NCI-H1694 treated with DMSO at 0.1 percent for 48 hours (cell line): Measurements from ENCODE around the gene CD276.
"Not testable (repeated sequence)": the region's sequence is repeated elsewhere in the genome, so short reads cannot be mapped to it uniquely, and the experiment has no call there.

ENCODE experiments used
- DNase-seq: peaks from one replicate; lab custom pipeline; 2025; lab: John Stamatoyannopoulos, UW

The CD276 gene

DNA sequence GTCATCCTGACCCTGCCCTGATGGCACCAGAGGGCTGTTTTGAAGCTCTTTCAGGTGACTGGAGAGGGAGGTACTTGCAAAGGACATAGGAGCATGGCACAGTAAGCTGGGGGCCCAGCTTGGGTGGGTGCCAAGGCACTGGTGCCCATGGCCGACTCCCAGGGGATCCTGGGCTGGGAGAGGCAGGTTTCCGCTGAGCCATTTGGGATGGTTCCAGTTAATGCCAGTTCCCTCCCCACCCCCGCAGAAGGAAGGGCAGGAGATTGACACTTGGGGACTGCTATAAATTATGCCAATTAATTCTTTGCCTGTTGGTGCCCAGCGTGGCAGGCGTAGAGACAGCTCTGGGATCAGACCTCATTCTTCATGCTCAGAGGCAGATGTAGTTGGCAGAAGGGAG, 26.1 kb downstream of the CD276 start:
- peak; percentile 1 for DNase-seq

DNA sequence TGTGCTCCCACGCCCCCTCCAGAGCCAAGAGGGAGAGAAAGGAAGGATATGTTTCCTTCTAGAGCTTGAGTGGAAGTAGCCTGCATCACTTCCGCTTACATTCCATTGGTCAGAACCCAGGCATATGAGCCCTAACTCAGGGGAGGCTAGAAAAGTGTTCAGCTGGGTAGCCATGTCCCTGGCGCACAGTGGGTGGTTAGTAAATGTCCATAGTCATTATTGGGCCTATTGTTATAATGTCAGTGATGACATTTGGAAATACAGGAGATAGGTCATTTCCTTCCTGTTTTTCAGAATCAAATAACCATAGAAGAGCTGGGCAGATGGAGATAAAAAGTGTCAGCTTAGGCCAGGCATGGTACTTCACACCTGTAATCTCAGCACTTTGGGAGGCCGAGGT, 27.3 kb downstream of the CD276 start:
- no peak for DNase-seq

DNA sequence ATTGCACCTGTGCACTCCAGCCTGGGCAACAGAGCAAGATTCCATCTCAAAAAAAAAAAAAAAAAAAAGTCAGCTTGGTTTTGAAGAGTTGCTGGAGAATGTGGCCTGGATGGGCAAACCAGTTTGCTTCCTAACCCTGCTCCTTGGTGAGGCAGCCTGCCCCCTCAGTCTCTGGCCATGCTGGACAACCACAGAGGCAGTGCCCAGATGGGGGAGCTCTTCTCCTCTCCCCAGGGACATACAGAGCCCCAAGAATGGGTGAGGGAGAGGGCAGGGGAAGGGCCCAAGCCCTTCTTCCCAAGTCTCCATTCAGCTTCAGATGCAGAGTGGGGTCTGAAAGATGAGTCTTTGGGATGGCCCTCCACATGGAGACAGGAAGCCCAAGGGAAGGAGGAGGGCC, 27.9 kb downstream of the CD276 start:
- DNase-seq, result no peak

GRCh38 chr15:73714695-73715301, 30.6 kb downstream of the CD276 start:
- DNase-seq, result no peak

DNA sequence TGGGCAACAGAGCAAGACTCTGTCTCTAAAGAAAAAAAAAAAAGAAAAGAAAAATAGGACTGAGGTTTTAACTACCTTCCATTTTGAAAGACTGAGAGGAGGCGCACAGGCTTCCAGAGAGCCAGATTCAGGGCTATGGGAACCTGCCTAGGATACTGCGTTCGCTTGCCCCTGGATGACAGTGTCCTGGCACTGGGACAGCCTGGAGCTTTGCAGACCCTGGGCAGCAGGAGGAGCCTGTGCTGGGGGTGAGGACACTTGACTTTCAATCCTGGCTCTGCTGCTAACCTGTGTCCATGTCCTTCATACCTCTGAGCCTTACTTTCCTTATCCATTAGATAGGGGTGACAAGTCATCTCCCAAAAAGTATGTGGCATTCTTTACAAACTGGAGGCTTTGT, 31.2 kb downstream of the CD276 start:
- no peak for DNase-seq

DNA sequence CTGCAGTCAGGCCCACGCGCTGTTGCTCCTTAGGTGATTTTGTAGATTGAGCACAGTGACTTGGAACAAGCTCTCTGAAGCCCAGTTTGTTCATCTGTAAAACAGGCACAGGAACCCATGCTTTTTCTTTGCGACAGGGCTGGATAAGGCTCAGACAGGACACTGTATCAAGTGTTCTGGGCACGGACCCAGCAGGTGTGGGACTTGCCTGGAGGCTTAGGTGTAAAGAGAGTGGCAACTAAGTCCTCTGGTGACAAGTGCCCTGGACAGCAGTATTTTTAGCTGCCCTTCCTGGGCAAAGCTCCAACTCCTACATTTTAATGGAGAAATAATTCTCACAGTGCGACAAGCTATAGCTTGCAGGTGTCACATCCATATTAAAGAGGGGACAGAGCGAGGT, 32.2 kb downstream of the CD276 start:
- DNase-seq, result no peak

GRCh38 chr15:73717206-73717605, 33.0 kb downstream of the CD276 start:
- no peak for DNase-seq

GRCh38 chr15:73717802-73718201, 33.6 kb downstream of the CD276 start:
- DNase-seq, result no peak

DNA sequence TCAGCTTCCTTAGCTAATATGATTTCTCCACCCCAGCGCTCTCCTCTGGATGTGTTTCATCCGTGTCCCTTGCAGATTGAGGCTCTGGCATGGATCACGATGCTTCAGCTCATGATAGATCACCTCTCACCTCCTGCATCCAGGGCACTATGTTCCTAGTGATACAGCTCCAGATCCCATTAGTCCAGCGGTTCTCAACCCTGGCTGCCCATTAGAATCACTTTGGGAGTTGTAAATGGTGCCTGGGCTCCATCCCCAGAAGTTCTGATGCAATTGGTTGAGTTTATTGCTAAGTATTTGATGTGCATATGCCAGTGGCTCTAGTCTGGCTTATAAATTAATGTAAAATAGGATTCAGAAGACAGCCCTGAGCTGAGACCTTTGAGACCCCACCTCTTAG, 34.5 kb downstream of the CD276 start:
- no peak for DNase-seq

DNA sequence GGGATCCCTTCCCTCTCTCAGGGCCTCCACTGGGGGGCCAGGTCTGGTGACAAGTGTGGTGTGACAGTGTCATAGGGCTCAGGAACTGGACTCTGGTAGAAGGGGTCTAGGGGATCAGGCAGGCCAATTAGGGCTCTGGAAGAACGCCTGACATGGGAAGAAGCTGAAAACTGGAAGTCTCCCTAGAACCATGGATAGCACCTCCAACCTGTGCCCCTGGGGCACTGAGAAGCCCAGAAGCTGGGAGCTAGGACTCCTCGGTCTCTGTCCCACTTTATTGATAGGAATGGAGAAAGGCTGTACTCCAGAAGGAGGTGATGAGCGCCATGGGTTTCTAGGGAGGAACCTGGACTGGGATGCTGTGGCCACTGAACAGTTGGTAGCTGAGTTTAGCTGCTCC, 38.2 kb downstream of the CD276 start:
- no peak for DNase-seq

GRCh38 chr15:73723191-73723590, 39.0 kb downstream of the CD276 start:
- DNase-seq, result no peak

DNA sequence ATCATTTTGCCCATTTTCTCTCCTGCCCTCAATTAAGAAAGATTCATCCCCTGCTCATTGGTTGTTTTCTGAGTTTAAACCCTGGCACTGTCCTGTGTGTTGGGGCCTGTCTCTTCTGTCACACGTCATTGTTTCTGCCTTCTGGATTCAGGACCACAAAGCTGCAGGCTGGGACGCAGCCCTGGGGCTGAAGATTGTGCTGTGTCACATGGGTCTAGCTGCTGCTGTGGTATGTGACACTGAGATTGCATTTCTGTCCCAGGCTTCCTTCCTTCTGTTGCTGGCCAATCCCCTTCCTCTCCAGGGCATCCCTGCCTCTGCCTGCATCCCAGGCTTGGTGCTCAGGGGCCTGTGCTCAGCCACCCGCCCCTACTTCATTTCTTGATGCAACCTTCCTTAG, 40.0 kb downstream of the CD276 start:
- no peak for DNase-seq

DNA sequence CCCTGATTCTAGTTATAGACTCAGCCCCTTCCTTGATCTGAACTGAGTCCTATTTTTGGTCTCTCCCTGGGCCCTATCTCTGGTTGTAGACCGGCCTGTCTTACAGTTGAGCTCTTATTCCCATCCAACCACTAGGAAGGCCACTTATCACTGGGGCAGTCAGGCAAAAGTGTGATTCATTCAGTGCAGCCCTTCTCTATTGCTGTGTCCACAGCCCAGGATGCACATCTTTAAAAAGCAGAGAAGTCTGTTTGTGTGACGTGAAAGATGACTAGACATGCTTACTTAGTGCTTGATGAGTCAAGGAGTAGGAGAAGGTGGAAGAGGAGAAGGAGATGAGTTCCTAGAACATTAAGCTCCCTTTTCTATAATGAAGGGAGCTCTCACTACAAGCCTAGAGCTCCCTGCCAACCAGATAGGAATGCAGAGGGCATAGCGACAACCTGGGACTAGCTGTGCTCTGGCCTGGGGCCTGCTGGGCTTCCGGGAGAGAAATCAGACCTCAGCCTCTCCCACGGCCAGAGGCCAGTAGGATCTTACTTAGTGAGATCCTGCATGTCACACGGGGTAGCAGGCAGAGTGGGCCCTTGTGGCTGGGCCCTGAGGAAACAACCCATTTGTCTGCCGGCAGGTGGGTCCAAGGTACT, 43.3 kb downstream of the CD276 start:
- no peak for DNase-seq

DNA sequence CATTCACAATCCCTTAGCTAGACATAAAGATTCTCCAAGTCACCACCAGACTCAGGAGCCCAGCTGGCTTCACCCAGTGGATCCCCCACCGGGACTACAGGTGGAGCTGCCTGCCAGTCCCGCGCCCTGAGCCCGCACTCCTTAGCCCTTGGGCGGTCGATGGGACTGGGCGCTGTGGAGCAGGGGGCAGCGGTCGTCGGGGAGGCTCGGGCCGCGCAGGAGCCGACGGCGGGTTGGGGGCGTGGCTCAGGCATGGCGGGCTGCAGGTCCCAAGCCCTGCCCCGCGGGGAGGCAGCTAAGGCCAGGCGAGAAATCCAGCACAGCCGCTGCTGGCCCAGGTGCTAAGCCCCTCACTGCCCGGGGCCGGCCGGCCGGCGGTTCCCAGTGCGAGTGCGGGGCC, 47.9 kb downstream of the CD276 start:
- not testable (repeated sequence) for DNase-seq

DNA sequence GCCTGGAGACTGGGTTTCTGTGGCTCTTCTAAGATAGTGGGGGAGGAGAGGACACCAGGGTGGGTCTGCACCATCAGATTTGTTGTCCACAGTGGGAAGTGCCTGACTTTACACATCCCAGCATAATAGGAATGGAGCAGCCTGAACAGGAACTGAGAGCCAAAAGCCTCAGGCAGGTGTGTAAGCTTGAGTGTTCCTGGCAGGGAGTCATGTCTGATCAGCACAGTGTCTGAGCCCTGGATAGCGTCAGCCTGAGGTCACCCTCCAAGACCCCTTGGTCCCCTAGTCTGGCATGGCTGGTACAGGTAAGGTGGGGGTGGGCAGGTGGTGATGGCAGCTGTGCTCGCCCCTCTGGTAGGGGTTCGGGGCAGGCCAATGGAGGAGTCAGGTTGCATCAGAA, 48.7 kb downstream of the CD276 start:
- DNase-seq, result no peak

GRCh38 chr15:73737535-73737934, 53.4 kb downstream of the CD276 start:
- DNase-seq, result no peak

GRCh38 chr15:73740152-73741048, 56.2 kb downstream of the CD276 start:
- DNase-seq, result no peak

- DNase-seq, result no peak
Observed at GRCh38 chr15:73741321-73741836, 57.2 kb downstream of the CD276 start.

GRCh38 chr15:73744293-73744692, 60.1 kb downstream of the CD276 start:
- DNase-seq, result no peak

DNA sequence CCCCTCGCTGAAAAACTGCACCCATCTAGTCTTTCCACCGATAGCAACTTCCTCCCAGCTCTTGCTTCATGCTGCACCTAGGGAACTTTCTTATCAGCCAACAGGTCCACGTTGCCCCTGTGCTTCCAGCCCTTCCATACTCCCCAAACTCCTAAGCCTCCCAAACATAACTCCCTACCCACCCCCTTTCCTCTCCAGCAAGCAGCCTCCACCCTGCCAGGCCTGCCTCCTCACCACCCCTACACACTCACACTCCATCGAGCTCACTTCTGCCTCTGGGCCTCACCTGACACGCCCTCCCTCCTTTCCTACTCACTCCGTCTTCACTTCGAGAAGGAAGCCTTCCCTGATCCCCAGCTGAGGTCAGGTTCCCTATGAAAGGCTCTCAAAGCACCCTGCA, 60.9 kb downstream of the CD276 start:
- DNase-seq, result no peak

- no peak for DNase-seq
Observed at GRCh38 chr15:73746261-73746660, 62.1 kb downstream of the CD276 start.

- no peak for DNase-seq
Observed at GRCh38 chr15:73746883-73747282, 62.7 kb downstream of the CD276 start.
